GM19193 (cell line): Measurements from ENCODE around the gene FAM53A.
A peak's percentile ranks its signal among the peaks of the same experiment; 100 is the strongest.

Experiments used
- POLR2A ChIP-seq: IDR thresholded peaks from 4 replicates; pipeline ENCODE4 v1.6.1; 2011; ENCODE audit not compliant: insufficient read depth, insufficient read length; ENCODE audit errors: extremely low read depth

The FAM53A gene

GRCh38 chr4:1711055-1711570 is 27.0 kb upstream of the FAM53A start:
- peak; percentile 13 for TF ChIP-seq POLR2A

GRCh38 chr4:1708581-1708980 is 24.5 kb upstream of the FAM53A start:
- no peak for TF ChIP-seq POLR2A

GRCh38 chr4:1706358-1706757 is 22.2 kb upstream of the FAM53A start:
- TF ChIP-seq POLR2A = no peak

- TF ChIP-seq POLR2A = no peak
Measured at GRCh38 chr4:1705732-1706131, 21.6 kb upstream of the FAM53A start.

GRCh38 chr4:1703867-1704266 is 19.8 kb upstream of the FAM53A start:
- TF ChIP-seq POLR2A = no peak

- no peak for TF ChIP-seq POLR2A
Measured at GRCh38 chr4:1695913-1696312, 11.8 kb upstream of the FAM53A start.

- TF ChIP-seq POLR2A = no peak
Measured at GRCh38 chr4:1693131-1693896, 9.2 kb upstream of the FAM53A start.

- no peak for TF ChIP-seq POLR2A
Measured at GRCh38 chr4:1691737-1692373, 7.7 kb upstream of the FAM53A start.

GRCh38 chr4:1690698-1691097 is 6.6 kb upstream of the FAM53A start:
- TF ChIP-seq POLR2A = no peak

GRCh38 chr4:1686440-1687036 is 2.4 kb upstream of the FAM53A start:
- TF ChIP-seq POLR2A = no peak

- TF ChIP-seq POLR2A = no peak
Measured at GRCh38 chr4:1685235-1686150, 1.4 kb upstream of the FAM53A start.

GRCh38 chr4:1684506-1685234 is 557 bp upstream of the FAM53A start:
- TF ChIP-seq POLR2A = no peak

- TF ChIP-seq POLR2A = no peak
Measured at GRCh38 chr4:1683261-1683735, 815 bp downstream of the FAM53A start.

- TF ChIP-seq POLR2A = no peak
Measured at GRCh38 chr4:1682860-1683259, 1.3 kb downstream of the FAM53A start.

- no peak for TF ChIP-seq POLR2A
Measured at GRCh38 chr4:1678244-1678643, 5.9 kb downstream of the FAM53A start.
